Esophagus muscularis mucosa (tissue), 4 donors: ENCODE results near the gene FAM24A.

Experiments used
- CTCF ChIP-seq, 3 experiments: fragments of 200-600 bp in 2 of 3; fragments of 450-650 bp in 1 of 3; sonication (generic) in 2 of 3; IDR thresholded peaks; one replicate each; pipeline ENCODE4 v1.5.1; 2017 to 2019; ENCODE audit warnings: antibody characterized with exemption in 3 of 3, mild to moderate bottlenecking in 2 of 3, moderate library complexity in 1 of 3
- EP300 ChIP-seq: sonication (generic); formaldehyde crosslinking; IDR thresholded peaks from one replicate; pipeline ENCODE4 v1.6.1; 2017; ENCODE audit warnings: antibody characterized with exemption
- POLR2A ChIP-seq: fragments of 450-650 bp; IDR thresholded peaks from one replicate; pipeline ENCODE4 v1.6.1; 2017; ENCODE audit warnings: antibody characterized with exemption, moderate library complexity, mild to moderate bottlenecking, low read depth

- TF ChIP-seq CTCF (IDR thresholded peaks at IDR 0.05) (no peak), EP300 (no peak), POLR2A (no peak)
These were observed 52.0 kb downstream of the FAM24A start for GRCh38 chr10:122962405-122962804.
